ENCODE results near the gene NXPE2. TPM values are rescaled to one million over a fixed set of nuclear protein-coding genes. Genes with fewer than 3 reads are reported as not detected.

The NXPE2 gene
- polyA plus RNA-seq, 1 donor (not counting 4 experiments of a cell fraction or from before 2014, with no cell fraction given), result 0.09 TPM

DNA sequence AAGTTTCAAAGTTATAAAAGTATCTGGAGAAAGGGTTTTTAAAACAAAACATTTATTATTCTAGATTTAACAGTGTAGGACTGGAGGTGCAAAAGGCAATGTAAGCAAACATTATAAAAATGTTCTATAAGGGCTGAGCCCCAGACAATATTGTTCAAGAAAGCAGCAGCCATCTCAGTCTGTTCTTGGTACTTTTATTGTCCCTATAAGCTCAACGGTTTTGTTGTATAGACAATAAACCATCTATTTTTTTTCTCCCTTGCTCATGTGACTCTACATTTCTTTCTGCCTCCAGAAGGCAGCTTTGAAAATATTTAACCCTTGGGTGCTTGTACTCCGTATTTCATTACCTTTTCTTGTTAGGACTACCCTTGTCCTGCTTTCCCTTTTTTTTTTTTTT lies 25.2 kb upstream of the NXPE2 start:
- Histone ChIP-seq H2AFZ (ENCODE audit: control insufficient read depth, low read length) (no peak overlapping the region), H3K4me2 (ENCODE audit: control insufficient read depth, extremely low read depth, insufficient read depth, low read depth, low read length) (no peak overlapping the region)
- dilution Hi-C loops (cut with MboI; ENCODE audit: extremely low pct_ligation_motif_present, low sequenced_read_pairs), result no loop called here

DNA sequence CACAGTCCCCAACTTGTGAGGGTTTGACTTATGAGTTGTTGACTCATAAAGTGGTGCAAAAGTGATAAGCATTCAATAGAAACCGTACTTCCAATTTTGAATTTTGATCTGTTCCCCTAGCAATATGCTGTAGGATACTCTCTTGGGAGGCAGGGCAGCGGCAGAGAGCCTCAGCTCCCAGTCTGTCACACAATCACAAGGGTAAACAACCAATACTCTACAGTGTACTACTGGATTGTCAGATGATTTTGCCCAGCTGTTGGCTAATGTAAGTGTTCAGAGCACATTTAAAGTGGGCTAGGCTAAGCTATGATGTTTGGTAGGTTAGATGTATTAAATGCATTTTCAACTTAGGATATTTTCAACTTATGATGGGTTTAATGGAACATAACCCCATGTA lies 13.7 kb upstream of the NXPE2 start:
- Histone ChIP-seq H3K27me3 (ENCODE audit: control insufficient read depth, extremely low read depth, insufficient read depth, low read length) (no peaks in the 10 kb centered on the region), H3K9ac (ENCODE audit: control insufficient read depth, extremely low read depth, insufficient read depth, low read length) (no peak overlapping the region), H3K4me1 (ENCODE audit: control insufficient read depth, extremely low read depth, insufficient read depth, low read length) (no peaks in the 10 kb centered on the region), H3K79me2 (ENCODE audit: control insufficient read depth, insufficient read depth, low read length) (no peaks in the 10 kb centered on the region), H4K20me1 (ENCODE audit: control insufficient read depth, extremely low read depth, insufficient read depth, low read length) (no peaks in the 10 kb centered on the region), H3K9me3 (ENCODE audit: control insufficient read depth, low read depth, low read length) (no peaks in the 10 kb centered on the region), H3K4me2 (ENCODE audit: control insufficient read depth, extremely low read depth, insufficient read depth, low read depth, low read length) (no peak overlapping the region), H3K4me3 (ENCODE audit: control insufficient read depth in 2 of 3, extremely low read depth in 1 of 3, insufficient read depth in 2 of 3, low read depth in 1 of 3, low read length in 3 of 3) (no peak overlapping the region), H3K9me1 (ENCODE audit: control insufficient read depth, extremely low read depth, insufficient read depth, low read length) (no peaks in the 10 kb centered on the region), H3K27ac (ENCODE audit: control insufficient read depth, insufficient read depth, low read length) (no peak overlapping the region), H3K36me3 (ENCODE audit: control insufficient read depth in 2 of 2, extremely low read depth in 1 of 2, insufficient read depth in 2 of 2, low read length in 2 of 2) (no peaks in the 10 kb centered on the region), H2AFZ (ENCODE audit: control insufficient read depth, low read length) (no peak overlapping the region)
- FAIRE-seq, result no peak
- no peak for TF ChIP-seq EZH2 (IDR thresholded peaks at IDR 0.05; ENCODE audit: low read length)
- DNase-seq (ENCODE audit: low read depth, low spot score), result no peak
- dilution Hi-C loops (cut with MboI; ENCODE audit: extremely low pct_ligation_motif_present, low sequenced_read_pairs), result no loop called here

More for the DNA sequence above, 25.2 kb upstream of the NXPE2 start:
- no peak overlapping the region for H3K4me3 ChIP-seq (ENCODE audit: control insufficient read depth in 2 of 3, extremely low read depth in 1 of 3, insufficient read depth in 2 of 3, low read depth in 1 of 3, low read length in 3 of 3)
- H3K36me3 ChIP-seq (ENCODE audit: control insufficient read depth in 2 of 2, extremely low read depth in 1 of 2, insufficient read depth in 2 of 2, low read length in 2 of 2), result no peaks in the 10 kb centered on the region
- no peaks in the 10 kb centered on the region for H4K20me1 ChIP-seq (ENCODE audit: control insufficient read depth, extremely low read depth, insufficient read depth, low read length)
- H3K79me2 ChIP-seq (ENCODE audit: control insufficient read depth, insufficient read depth, low read length), result no peaks in the 10 kb centered on the region
- H3K4me1 ChIP-seq (ENCODE audit: control insufficient read depth, extremely low read depth, insufficient read depth, low read length), result no peaks in the 10 kb centered on the region
- H3K9me3 ChIP-seq (ENCODE audit: control insufficient read depth, low read depth, low read length), result no peaks in the 10 kb centered on the region
- no peak overlapping the region for H3K9ac ChIP-seq (ENCODE audit: control insufficient read depth, extremely low read depth, insufficient read depth, low read length)
- no peak for DNase-seq (ENCODE audit: low read depth, low spot score)
- no peak overlapping the region for H3K27ac ChIP-seq (ENCODE audit: control insufficient read depth, insufficient read depth, low read length)
- no peaks in the 10 kb centered on the region for H3K9me1 ChIP-seq (ENCODE audit: control insufficient read depth, extremely low read depth, insufficient read depth, low read length)
- TF ChIP-seq EZH2 (IDR thresholded peaks at IDR 0.05; ENCODE audit: low read length), result no peak
- TF ChIP-seq, protein P1, sequence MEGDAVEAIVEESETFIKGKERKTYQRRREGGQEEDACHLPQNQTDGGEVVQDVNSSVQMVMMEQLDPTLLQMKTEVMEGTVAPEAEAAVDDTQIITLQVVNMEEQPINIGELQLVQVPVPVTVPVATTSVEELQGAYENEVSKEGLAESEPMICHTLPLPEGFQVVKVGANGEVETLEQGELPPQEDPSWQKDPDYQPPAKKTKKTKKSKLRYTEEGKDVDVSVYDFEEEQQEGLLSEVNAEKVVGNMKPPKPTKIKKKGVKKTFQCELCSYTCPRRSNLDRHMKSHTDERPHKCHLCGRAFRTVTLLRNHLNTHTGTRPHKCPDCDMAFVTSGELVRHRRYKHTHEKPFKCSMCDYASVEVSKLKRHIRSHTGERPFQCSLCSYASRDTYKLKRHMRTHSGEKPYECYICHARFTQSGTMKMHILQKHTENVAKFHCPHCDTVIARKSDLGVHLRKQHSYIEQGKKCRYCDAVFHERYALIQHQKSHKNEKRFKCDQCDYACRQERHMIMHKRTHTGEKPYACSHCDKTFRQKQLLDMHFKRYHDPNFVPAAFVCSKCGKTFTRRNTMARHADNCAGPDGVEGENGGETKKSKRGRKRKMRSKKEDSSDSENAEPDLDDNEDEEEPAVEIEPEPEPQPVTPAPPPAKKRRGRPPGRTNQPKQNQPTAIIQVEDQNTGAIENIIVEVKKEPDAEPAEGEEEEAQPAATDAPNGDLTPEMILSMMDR (optimal IDR thresholded peaks at IDR 0.05 in 1 of 3, IDR thresholded peaks at IDR 0.05 in 1 of 3, conservative IDR thresholded peaks at IDR 0.05 in 1 of 3; ENCODE audit: extremely low read depth in 1 of 3, insufficient read depth in 2 of 3, low read length in 3 of 3), result no peak
- H3K27me3 ChIP-seq (ENCODE audit: control insufficient read depth, extremely low read depth, insufficient read depth, low read length), result no peaks in the 10 kb centered on the region
- FAIRE-seq, result no peak

DNA sequence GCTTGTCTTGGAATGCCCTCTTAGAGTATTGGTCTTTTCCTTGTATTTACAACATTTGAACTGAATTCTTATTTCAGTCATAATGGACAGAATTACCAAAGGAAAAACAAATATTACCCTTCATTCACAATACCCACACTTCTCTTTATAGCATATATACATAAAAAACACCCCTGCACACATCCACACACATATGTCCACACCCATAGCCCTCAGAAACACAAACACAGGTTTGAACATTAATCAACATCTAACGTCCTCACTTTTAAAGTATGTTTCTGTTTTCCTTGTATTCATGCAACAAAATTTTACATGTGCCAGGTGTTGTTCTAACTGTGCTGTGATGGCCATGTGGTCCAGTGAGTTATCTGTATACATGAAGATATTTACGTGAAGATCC lies 11.6 kb upstream of the NXPE2 start:
- Histone ChIP-seq H3K27ac (ENCODE audit: control insufficient read depth, insufficient read depth, low read length) (no peak overlapping the region), H4K20me1 (ENCODE audit: control insufficient read depth, extremely low read depth, insufficient read depth, low read length) (no peaks in the 10 kb centered on the region), H3K4me2 (ENCODE audit: control insufficient read depth, extremely low read depth, insufficient read depth, low read depth, low read length) (no peak overlapping the region), H3K79me2 (ENCODE audit: control insufficient read depth, insufficient read depth, low read length) (no peaks in the 10 kb centered on the region), H3K36me3 (ENCODE audit: control insufficient read depth in 2 of 2, extremely low read depth in 1 of 2, insufficient read depth in 2 of 2, low read length in 2 of 2) (no peaks in the 10 kb centered on the region), H3K9me1 (ENCODE audit: control insufficient read depth, extremely low read depth, insufficient read depth, low read length) (no peaks in the 10 kb centered on the region), H3K9me3 (ENCODE audit: control insufficient read depth, low read depth, low read length) (no peaks in the 10 kb centered on the region), H3K4me1 (ENCODE audit: control insufficient read depth, extremely low read depth, insufficient read depth, low read length) (no peaks in the 10 kb centered on the region), H3K27me3 (ENCODE audit: control insufficient read depth, extremely low read depth, insufficient read depth, low read length) (no peaks in the 10 kb centered on the region), H3K9ac (ENCODE audit: control insufficient read depth, extremely low read depth, insufficient read depth, low read length) (no peak overlapping the region), H3K4me3 (ENCODE audit: control insufficient read depth in 2 of 3, extremely low read depth in 1 of 3, insufficient read depth in 2 of 3, low read depth in 1 of 3, low read length in 3 of 3) (no peak overlapping the region), H2AFZ (ENCODE audit: control insufficient read depth, low read length) (no peak overlapping the region)
- dilution Hi-C loops (cut with MboI; ENCODE audit: extremely low pct_ligation_motif_present, low sequenced_read_pairs), result no loop called here
- TF ChIP-seq, protein P1 (optimal IDR thresholded peaks at IDR 0.05 in 1 of 3, IDR thresholded peaks at IDR 0.05 in 1 of 3, conservative IDR thresholded peaks at IDR 0.05 in 1 of 3; ENCODE audit: extremely low read depth in 1 of 3, insufficient read depth in 2 of 3, low read length in 3 of 3), result no peak
- TF ChIP-seq EZH2 (IDR thresholded peaks at IDR 0.05; ENCODE audit: low read length), result no peak
- DNase-seq (ENCODE audit: low read depth, low spot score) (no peak), FAIRE-seq (no peak)

Data from keratinocyte (primary cell).